HCT116 (cell line): ENCODE results near the gene NPIPA1. TPM values are rescaled to one million over a fixed set of nuclear protein-coding genes. Genes with fewer than 3 reads are reported as not detected.
"Not testable (repeated sequence)": the region's sequence is repeated elsewhere in the genome, so short reads cannot be mapped to it uniquely, and the experiment has no call there.

Source experiments
- ATAC-seq: fragments of 200-7000 bp; cut with Tn5 transposase; 2 replicates; pipeline ENCODE4 v1.9.1; 2020; ENCODE audit warnings: mild to moderate bottlenecking, moderate library complexity
- BruUV-seq: library from RNA; stranded (reverse); fragments of 400-500 nt; replicated peaks from 2 replicates; lab custom pipeline; 2021; lab: Mats Ljungman, UMichigan
- CTCF ChIA-PET: fragments of 300-600 bp; sonication (Branson Sonifier 250); formaldehyde crosslinking; loops from one replicate; lab custom pipeline; 2021; ENCODE audit warnings: antibody characterized with exemption; lab: Charles Lee
- POLR2A ChIA-PET: fragments of 300-600, 350-600 bp; sonication (Branson Sonifier 250); formaldehyde crosslinking; loops from one replicate; lab custom pipeline; 2021; ENCODE audit warnings: antibody characterized with exemption; lab: Charles Lee
- RAD21 ChIA-PET, 2 experiments: fragments of 300-600 bp; sonication (Branson Sonifier 250); formaldehyde crosslinking; loops; one replicate each; lab custom pipeline; 2023; ENCODE audit warnings: low total read pairs in 2 of 2; ENCODE audit not compliant: uncharacterized antibody in 2 of 2, unreplicated experiment in 2 of 2, low non-redundant PET in 1 of 2; lab: Charles Lee
- DNase-seq: peaks from one replicate; pipeline ENCODE4 v3.0.0-alpha.2; 2010; ENCODE audit warnings: low read depth, low spot score
- H2AFZ ChIP-seq: fragments of 200-600 bp; shearing (Covaris generic), sonication (generic); 2 replicates; pipeline ENCODE4 v1.6.1; 2017; ENCODE audit warnings: low read depth, mixed run types, mixed read lengths, antibody characterized with exemption, low read length; ENCODE audit not compliant: poor library complexity, severe bottlenecking
- H3K27ac ChIP-seq: 2 replicates; pipeline ENCODE4 v1.5.1; 2012; ENCODE audit warnings: low read depth, low read length
- H3K27me3 ChIP-seq: fragments of 200-600 bp; sonication (generic); 2 replicates; pipeline ENCODE4 v1.6.1; 2016; ENCODE audit warnings: mixed run types, low read length, mixed read lengths; ENCODE audit not compliant: insufficient read depth
- H3K36me3 ChIP-seq, 2 experiments: fragments of 200-500 bp in 1 of 2; fragments of 200-600 bp in 1 of 2; sonication (Bioruptor generic) in 1 of 2; sonication (generic) in 1 of 2; 2 replicates each; pipeline versions ENCODE4 v1.5.1 to v1.6.1; 2014 to 2016; ENCODE audit warnings: low read length in 2 of 2, inconsistent platforms in 1 of 2, mixed read lengths in 1 of 2, mixed run types in 1 of 2; ENCODE audit not compliant: insufficient read depth in 2 of 2, control insufficient read depth in 1 of 2
- H3K4me1 ChIP-seq, 2 experiments: fragments of 200-600 bp in 1 of 2; sonication (generic) in 1 of 2; 2 replicates each; pipeline versions ENCODE4 v1.5.1 to v1.6.1; 2012 to 2017; ENCODE audit warnings: low read length in 2 of 2, inconsistent platforms in 1 of 2, mild to moderate bottlenecking in 1 of 2, mixed read lengths in 1 of 2, mixed run types in 1 of 2, moderate library complexity in 1 of 2; ENCODE audit not compliant: insufficient read depth in 2 of 2, control insufficient read depth in 1 of 2
- H3K4me2 ChIP-seq: fragments of 200-600 bp; sonication (generic); 2 replicates; pipeline ENCODE4 v1.6.1; 2017; ENCODE audit warnings: mixed run types, low read length, mixed read lengths
- H3K4me3 ChIP-seq, 2 experiments: fragments of 200-600 bp in 1 of 2; sonication (generic) in 1 of 2; replicated peaks in 1 of 2; 2 replicates each; pipeline ENCODE4 v1.5.1; 2011 to 2016; ENCODE audit warnings: low read length in 2 of 2, control low read depth in 1 of 2, low read depth in 1 of 2, mild to moderate bottlenecking in 1 of 2, mixed read lengths in 1 of 2, mixed run types in 1 of 2
- H3K79me2 ChIP-seq: fragments of 200-600 bp; sonication (generic); 2 replicates; pipeline ENCODE4 v1.6.1; 2017; ENCODE audit warnings: mild to moderate bottlenecking, mixed run types, low read length, moderate library complexity, mixed read lengths; ENCODE audit not compliant: insufficient read depth
- H3K9ac ChIP-seq: fragments of 200-600 bp; sonication (generic); 2 replicates; pipeline ENCODE4 v1.6.1; 2016; ENCODE audit warnings: low read length, mixed read lengths
- H3K9me2 ChIP-seq: fragments of 200-600 bp; sonication (generic), shearing (Covaris generic); 2 replicates; pipeline ENCODE4 v1.6.1; 2017; ENCODE audit warnings: mixed run types, mild to moderate bottlenecking, moderate library complexity; ENCODE audit not compliant: insufficient read depth
- H3K9me3 ChIP-seq, 2 experiments: fragments of 200-500 bp in 1 of 2; fragments of 200-600 bp in 1 of 2; sonication (Bioruptor generic) in 1 of 2; sonication (generic) in 1 of 2; 2 replicates each; pipeline ENCODE4 v1.6.1; 2014 to 2017; ENCODE audit warnings: low read length in 2 of 2, mixed read lengths in 2 of 2, inconsistent platforms in 1 of 2, low read depth in 1 of 2, mild to moderate bottlenecking in 1 of 2, mixed run types in 1 of 2, moderate library complexity in 1 of 2; ENCODE audit not compliant: control insufficient read depth in 1 of 2, insufficient read depth in 1 of 2
- H4K20me1 ChIP-seq: fragments of 200-600 bp; sonication (generic), shearing (Covaris generic); 2 replicates; pipeline ENCODE4 v1.6.1; 2017; ENCODE audit warnings: mixed run types, mild to moderate bottlenecking, moderate library complexity; ENCODE audit not compliant: insufficient read depth
- intact Hi-C: fragments of 100-400 bp; cut with micrococcal nuclease; formaldehyde crosslinking; loops from 2 replicates; pipeline ENCODE4 v1.10.0; 2022
- total RNA-seq: library from RNA; stranded (reverse); gene quantifications from one replicate; pipeline ENCODE4 v1.2.1, GENCODE V29; 2021; ENCODE audit not compliant: unreplicated experiment

The NPIPA1 gene
- total RNA-seq, 1 experiment from 2014 or later = 93.4 TPM

GRCh38 chr16:14930246-14930645 lies 7.0 kb upstream of the NPIPA1 start:
- H3K79me2 ChIP-seq, ATAC-seq, H4K20me1 ChIP-seq, BruUV-seq, H3K27me3 ChIP-seq, POLR2A ChIA-PET, H2AFZ ChIP-seq, H3K4me3 ChIP-seq, DNase-seq, CTCF ChIA-PET, H3K9me3 ChIP-seq, RAD21 ChIA-PET, H3K9ac ChIP-seq, intact Hi-C loops, H3K4me1 ChIP-seq, H3K4me2 ChIP-seq, H3K36me3 ChIP-seq, H3K27ac ChIP-seq, H3K9me2 ChIP-seq: not testable (repeated sequence)

GRCh38 chr16:14930971-14931370 lies 6.3 kb upstream of the NPIPA1 start:
- CTCF ChIA-PET, POLR2A ChIA-PET, H3K4me3 ChIP-seq, H3K79me2 ChIP-seq, intact Hi-C loops, H4K20me1 ChIP-seq, H3K4me2 ChIP-seq, BruUV-seq, H3K9me2 ChIP-seq, H3K27ac ChIP-seq, H3K9ac ChIP-seq, H3K9me3 ChIP-seq, H3K4me1 ChIP-seq, H2AFZ ChIP-seq, H3K27me3 ChIP-seq, ATAC-seq, H3K36me3 ChIP-seq, DNase-seq, RAD21 ChIA-PET: not testable (repeated sequence)

GRCh38 chr16:14932581-14933375 lies 4.5 kb upstream of the NPIPA1 start:
- H3K4me1 ChIP-seq, DNase-seq, H3K27me3 ChIP-seq, H3K9ac ChIP-seq, H3K4me3 ChIP-seq, intact Hi-C loops, H3K4me2 ChIP-seq, H3K36me3 ChIP-seq, H3K79me2 ChIP-seq, POLR2A ChIA-PET, BruUV-seq, H3K27ac ChIP-seq, RAD21 ChIA-PET, H4K20me1 ChIP-seq, CTCF ChIA-PET, H2AFZ ChIP-seq, H3K9me3 ChIP-seq, ATAC-seq, H3K9me2 ChIP-seq: not testable (repeated sequence)

GRCh38 chr16:14937994-14938393 lies 751 bp downstream of the NPIPA1 start:
- RAD21 ChIA-PET, H3K27me3 ChIP-seq, H3K4me1 ChIP-seq, CTCF ChIA-PET, ATAC-seq, H3K36me3 ChIP-seq, POLR2A ChIA-PET, DNase-seq, BruUV-seq, H3K27ac ChIP-seq, H3K4me3 ChIP-seq, H3K9me3 ChIP-seq, intact Hi-C loops, H3K9me2 ChIP-seq, H4K20me1 ChIP-seq, H3K79me2 ChIP-seq, H3K9ac ChIP-seq, H2AFZ ChIP-seq, H3K4me2 ChIP-seq: not testable (repeated sequence)
